Gastrocnemius medialis (tissue), 4 donors: ENCODE results near the gene SZT2. TPM values are rescaled to one million over a fixed set of nuclear protein-coding genes. Genes with fewer than 3 reads are reported as not detected.
A peak's percentile ranks its signal among the peaks of the same experiment; 100 is the strongest.

Experiments
- ATAC-seq, 2 donors: fragments of 150-250 bp; one replicate each; pipeline ENCODE4 v1.9.1; 2016
- DNase-seq, 2 donors: peaks; one replicate each; pipeline ENCODE4 v3.0.0-alpha.2; 2019
- H3K27ac ChIP-seq, 4 donors: fragments of 200-600 bp; sonication (generic); 1 replicate in 1 of 4; 2 replicates in 3 of 4; pipeline ENCODE4 v1.5.1; 2016 to 2018; ENCODE audit warnings: mild to moderate bottlenecking in 2 of 4, moderate library complexity in 1 of 4
- H3K27me3 ChIP-seq, 3 donors: fragments of 200-600 bp; sonication (generic) in 2 of 3; 1 replicate in 1 of 3; 2 replicates in 2 of 3; pipeline versions ENCODE4 v1.5.1 to v1.6.0; 2016 to 2019; ENCODE audit warnings: mild to moderate bottlenecking in 1 of 3, moderate library complexity in 1 of 3
- H3K36me3 ChIP-seq, 2 donors: fragments of 200-600 bp; sonication (generic) in 1 of 2; one replicate each; pipeline ENCODE4 v1.5.1; 2017 to 2018
- H3K4me1 ChIP-seq, 2 donors: fragments of 200-600 bp; sonication (generic) in 1 of 2; one replicate each; pipeline ENCODE4 v1.5.1; 2016 to 2017; ENCODE audit warnings: mild to moderate bottlenecking in 2 of 2
- H3K4me3 ChIP-seq, 4 donors: fragments of 200-600 bp; sonication (generic) in 3 of 4; 1 replicate in 1 of 4; 2 replicates in 3 of 4; pipeline ENCODE4 v1.5.1; 2016 to 2019; ENCODE audit warnings: mild to moderate bottlenecking in 2 of 4
- H3K9me3 ChIP-seq, 3 donors: fragments of 200-600 bp; sonication (generic) in 2 of 3; 1 replicate in 1 of 3; 2 replicates in 2 of 3; pipeline ENCODE4 v1.5.1; 2016 to 2019
- CTCF ChIP-seq, 5 experiments: fragments of 450-650 bp in 3 of 5; fragments of 200-600 bp in 2 of 5; sonication (generic) in 2 of 5; IDR thresholded peaks in 4 of 5; conservative IDR thresholded peaks in 1 of 5; 1 replicate in 4 of 5; 2 replicates in 1 of 5; pipeline ENCODE4 v1.5.1; 2016 to 2019; ENCODE audit warnings: antibody characterized with exemption in 5 of 5, mild to moderate bottlenecking in 3 of 5, moderate library complexity in 3 of 5
- POLR2A ChIP-seq, 2 donors: fragments of 450-650 bp; IDR thresholded peaks; one replicate each; pipeline ENCODE4 v1.6.1; 2017; ENCODE audit warnings: antibody characterized with exemption in 2 of 2, mild to moderate bottlenecking in 2 of 2, moderate library complexity in 2 of 2
- in situ Hi-C, 4 donors: fragments of 200-750 bp; cut with MboI; loops; one replicate each; pipeline versions ENCODE4 v1.15.0 to v1.8.0; 2017; ENCODE audit warnings: low sequenced_read_pairs in 4 of 4
- intact Hi-C: fragments of 100-400 bp; cut with DNase I; formaldehyde crosslinking; loops from one replicate; pipeline ENCODE4 v1.15.1; 2023; ENCODE audit warnings: low total_unique reads
- total RNA-seq, 4 donors: library from RNA; depleted of rRNA; stranded (reverse); fragments of >200 nt; gene quantifications; one replicate each; pipeline versions ENCODE4 v1.1.0 to v1.2.3, GENCODE V29; 2016

The SZT2 gene
- total RNA-seq, 4 donors from 2014 or later: 15.9 to 20.9 (median 17.9) TPM

- in situ Hi-C loops: no loop called here
Measured at GRCh38 chr1:43354936-43355335, 34.8 kb upstream of the SZT2 start.

GRCh38 chr1:43357251-43357650, 32.4 kb upstream of the SZT2 start:
- H3K36me3 ChIP-seq: peaks cover 0 to 19% of the 10 kb centered on the region in 2 donors
- DNase-seq: no peak
- peaks cover 10 to 12% of the 10 kb centered on the region in 2 donors for H3K4me1 ChIP-seq
- no peak overlapping the region for H3K4me3 ChIP-seq
- no peak for ATAC-seq
- peak overlapping the region in 1 of 4 donors; percentile 90 for H3K27ac ChIP-seq
- H3K27me3 ChIP-seq: no peaks in the 10 kb centered on the region
- TF ChIP-seq POLR2A (IDR thresholded peaks at IDR 0.05) (no peak), CTCF (IDR thresholded peaks at IDR 0.05 in 4 of 5, conservative IDR thresholded peaks at IDR 0.05 in 1 of 5) (no peak)
- intact Hi-C loops (loop anchor here (5.0 kb wide), 1 partner anchor 60 kb away; no protein-coding TSS in a partner anchor), in situ Hi-C loops (no loop called here)
- no peaks in the 10 kb centered on the region for H3K9me3 ChIP-seq

More at GRCh38 chr1:43354936-43355335, 34.8 kb upstream of the SZT2 start:
- intact Hi-C loops: loop anchor here (5.0 kb wide), 1 partner anchor 58 kb away; no protein-coding TSS in a partner anchor
- Histone ChIP-seq H3K36me3 (no peaks in the 10 kb centered on the region), H3K27ac (no peak overlapping the region), H3K4me1 (peaks cover 10 to 12% of the 10 kb centered on the region in 2 donors), H3K4me3 (no peak overlapping the region), H3K9me3 (no peaks in the 10 kb centered on the region), H3K27me3 (no peaks in the 10 kb centered on the region)
- no peak for TF ChIP-seq POLR2A (IDR thresholded peaks at IDR 0.05)
- no peak for ATAC-seq
- DNase-seq: no peak

- in situ Hi-C loops: no loop called here
- peak; percentile 49 to 65 for ATAC-seq
Measured at GRCh38 chr1:43358121-43358745, 31.5 kb upstream of the SZT2 start.

GRCh38 chr1:43358746-43359693, 30.7 kb upstream of the SZT2 start, which contains the start of gene CDC20:
Gene CDC20, plus strand, starts transcription at chr1:43358981. Its CDS starts 235 bp downstream, at chr1:43359216.
- ATAC-seq: peak; percentile 98 to 100
- Histone ChIP-seq H3K4me1 (peaks cover 10 to 12% of the 10 kb centered on the region in 2 donors), H3K9me3 (no peaks in the 10 kb centered on the region), H3K36me3 (peaks cover 0 to 36% of the 10 kb centered on the region in 2 donors), H3K27me3 (no peaks in the 10 kb centered on the region), H3K27ac (peak within 1 kb of the TSS; percentile 83 to 90 (median 88)), H3K4me3 (peak within 1 kb of the TSS; percentile 60 to 81 (median 70))
- in situ Hi-C loops (no loop called here), intact Hi-C loops (loop anchor here (2.0 to 5.0 kb wide), 2 partner anchors 30 to 62 kb away; partner anchors contain the start of genes MED8 and SZT2)
- TF ChIP-seq POLR2A (IDR thresholded peaks at IDR 0.05) (no peak), CTCF (IDR thresholded peaks at IDR 0.05 in 4 of 5, conservative IDR thresholded peaks at IDR 0.05 in 1 of 5) (no peak)
- peak; percentile 96 to 99 for DNase-seq

More at GRCh38 chr1:43358121-43358745, 31.5 kb upstream of the SZT2 start:
- peaks cover 0 to 28% of the 10 kb centered on the region in 2 donors for H3K36me3 ChIP-seq
- no peak for DNase-seq
- no peaks in the 10 kb centered on the region for H3K27me3 ChIP-seq
- H3K9me3 ChIP-seq: no peaks in the 10 kb centered on the region
- H3K27ac ChIP-seq: peak overlapping the region; percentile 83 to 90 (median 88)
- intact Hi-C loops: loop anchor here (2.0 to 5.0 kb wide), 2 partner anchors 31 to 61 kb away; partner anchors contain the start of genes MED8 and SZT2
- H3K4me3 ChIP-seq: peak overlapping the region; percentile 60 to 81 (median 70)
- TF ChIP-seq CTCF (IDR thresholded peaks at IDR 0.05 in 4 of 5, conservative IDR thresholded peaks at IDR 0.05 in 1 of 5) (peak in 2 of 5 experiments; percentile 19 to 39), POLR2A (IDR thresholded peaks at IDR 0.05) (peak; percentile 21 to 33)
- peaks cover 10 to 12% of the 10 kb centered on the region in 2 donors for H3K4me1 ChIP-seq
